Effector memory CD8-positive, alpha-beta T cell (primary cell): ENCODE results near the gene GNG10.
"Not testable (repeated sequence)": the region's sequence is repeated elsewhere in the genome, so short reads cannot be mapped to it uniquely, and the experiment has no call there.

Source experiments
- ATAC-seq: fragments of 150-1000 bp; cut with Tn5 transposase; replicated peaks from 2 replicates; pipeline ENCODE4 v1.10.0; 2021; ENCODE audit warnings: mild to moderate bottlenecking, moderate library complexity
- DNase-seq, 3 experiments: peaks; one replicate each; pipeline ENCODE4 v3.0.0; 2021
- H3K27ac Mint-ChIP-seq, 2 donors: one replicate each; pipeline ENCODE4 v1.8.0; 2022; ENCODE audit warnings: mild to moderate bottlenecking in 2 of 2, mixed read lengths in 2 of 2, moderate library complexity in 2 of 2
- H3K27me3 Mint-ChIP-seq, 2 donors: one replicate each; pipeline ENCODE4 v1.8.0; 2022; ENCODE audit warnings: mixed read lengths in 2 of 2
- H3K36me3 Mint-ChIP-seq: one replicate; pipeline ENCODE4 v1.8.0; 2022; ENCODE audit warnings: mild to moderate bottlenecking, moderate library complexity, mixed read lengths; ENCODE audit not compliant: insufficient read depth
- H3K4me1 Mint-ChIP-seq, 2 donors: one replicate each; pipeline ENCODE4 v1.8.0; 2022; ENCODE audit warnings: low read depth in 2 of 2, mixed read lengths in 2 of 2
- H3K4me3 Mint-ChIP-seq, 2 donors: one replicate each; pipeline ENCODE4 v1.8.0; 2022; ENCODE audit warnings: mild to moderate bottlenecking in 2 of 2, mixed read lengths in 2 of 2, moderate library complexity in 2 of 2
- H3K9me3 Mint-ChIP-seq, 2 donors: one replicate each; pipeline ENCODE4 v1.8.0; 2022; ENCODE audit warnings: mixed read lengths in 2 of 2

GNG10 gene

DNA sequence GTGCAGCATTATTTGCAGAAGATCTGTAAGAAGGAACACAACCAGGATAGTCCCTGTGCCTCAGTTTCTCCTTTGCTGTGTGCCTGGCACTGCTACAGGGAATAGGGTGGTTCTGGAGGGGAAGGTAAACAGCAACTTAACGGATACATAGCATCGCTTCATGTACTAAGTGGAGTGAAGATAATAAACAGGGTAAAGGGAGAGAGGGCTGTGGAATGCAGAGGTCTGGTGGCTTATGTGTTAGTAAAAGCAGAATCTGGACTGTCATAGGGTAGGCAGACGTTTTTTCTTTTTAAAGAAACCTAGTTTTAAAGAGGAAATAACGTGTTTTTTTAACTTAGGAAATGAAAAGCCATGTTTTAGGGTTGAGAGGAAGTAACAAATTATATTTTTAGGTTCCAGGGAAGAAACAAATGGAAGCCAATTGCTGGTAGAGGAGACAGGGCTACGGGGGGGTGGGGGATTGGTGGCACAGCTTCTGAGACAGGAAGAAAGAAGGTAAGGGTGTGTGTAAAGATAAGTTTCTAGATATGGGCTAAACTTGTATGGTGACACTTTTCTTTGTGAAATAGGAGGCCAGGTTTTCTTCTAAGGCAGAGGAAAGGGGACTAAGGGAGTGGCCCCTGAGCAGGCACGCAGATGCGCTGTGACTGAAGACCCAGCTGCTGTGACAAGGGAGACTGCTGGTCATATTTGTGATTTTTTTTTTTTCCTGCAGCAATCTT is 1.3 kb downstream of the GNG10 start:
- Mint-ChIP-seq H3K27me3 (no peaks in the 10 kb centered on the region), H3K36me3 (peaks cover 9% of the 10 kb centered on the region), H3K4me1 (peaks cover 22 to 26% of the 10 kb centered on the region in 2 donors), H3K9me3 (no peaks in the 10 kb centered on the region), H3K27ac (peak overlapping the region; percentile 90), H3K4me3 (peak overlapping the region; percentile 95 to 97)
- no peak for ATAC-seq
- no peak for DNase-seq

DNA sequence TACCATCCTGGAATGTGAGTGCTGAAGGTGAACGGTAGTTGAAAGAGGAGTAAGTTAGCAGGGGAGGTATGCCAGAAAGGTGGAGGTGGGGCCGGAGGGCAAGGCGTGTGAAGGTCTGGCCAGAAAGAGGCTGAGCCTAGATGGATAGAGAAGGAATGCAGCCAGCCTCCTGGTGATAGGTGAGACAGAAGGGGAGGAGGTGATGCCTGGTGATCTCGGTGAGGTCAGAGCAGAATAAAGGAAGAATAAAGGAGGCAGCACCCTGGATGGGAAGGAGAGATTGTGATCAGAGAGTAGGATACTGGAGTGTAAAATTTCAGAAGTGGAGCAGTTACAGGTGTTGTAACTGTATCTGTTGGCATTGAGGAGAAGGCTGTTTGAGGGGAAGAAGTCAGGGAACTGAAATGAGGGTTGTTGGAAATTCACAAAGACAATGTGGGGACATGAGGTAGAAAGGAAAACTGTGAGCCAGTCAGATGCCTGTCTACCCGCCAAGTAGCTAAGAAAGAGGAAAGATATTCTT is 2.0 kb downstream of the GNG10 start:
- ATAC-seq (no peak), DNase-seq (no peak)
- Mint-ChIP-seq H3K36me3 (peaks cover 10% of the 10 kb centered on the region), H3K27ac (peak overlapping the region; percentile 90), H3K4me3 (peak overlapping the region; percentile 95 to 97), H3K27me3 (no peaks in the 10 kb centered on the region), H3K4me1 (peaks cover 22 to 26% of the 10 kb centered on the region in 2 donors), H3K9me3 (no peaks in the 10 kb centered on the region)

DNA sequence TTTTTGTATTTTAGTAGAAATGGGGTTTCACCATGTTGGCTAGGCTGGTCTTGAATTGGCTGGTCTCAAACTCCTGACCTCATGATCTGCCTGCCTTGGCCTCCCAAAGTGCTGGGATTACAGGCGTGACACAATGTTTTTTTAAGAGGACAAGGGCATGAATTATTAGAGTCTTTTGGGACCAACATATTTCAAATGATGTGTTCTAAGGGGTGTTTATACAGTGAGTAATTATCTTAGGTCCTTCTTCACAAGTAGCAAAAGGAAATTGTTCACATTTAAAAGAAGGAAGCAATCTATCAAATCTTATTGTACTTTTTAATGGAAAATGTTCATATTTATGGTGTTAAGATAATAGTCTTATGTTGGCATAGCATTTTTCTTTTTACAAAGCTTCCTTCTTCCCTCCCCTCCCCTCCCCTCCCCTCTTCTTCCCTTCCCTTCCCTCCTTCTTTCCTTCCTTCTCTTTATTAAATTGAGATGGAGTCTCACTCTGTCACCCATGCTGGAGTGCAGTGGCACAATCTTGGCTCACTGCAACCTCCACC is 6.7 kb downstream of the GNG10 start:
- Mint-ChIP-seq H3K4me1 (peaks cover 8 to 13% of the 10 kb centered on the region in 2 donors), H3K4me3 (no peak overlapping the region), H3K9me3 (no peaks in the 10 kb centered on the region), H3K27me3 (no peaks in the 10 kb centered on the region), H3K27ac (no peak overlapping the region), H3K36me3 (peaks cover 38% of the 10 kb centered on the region)
- DNase-seq (no peak), ATAC-seq (no peak)

DNA sequence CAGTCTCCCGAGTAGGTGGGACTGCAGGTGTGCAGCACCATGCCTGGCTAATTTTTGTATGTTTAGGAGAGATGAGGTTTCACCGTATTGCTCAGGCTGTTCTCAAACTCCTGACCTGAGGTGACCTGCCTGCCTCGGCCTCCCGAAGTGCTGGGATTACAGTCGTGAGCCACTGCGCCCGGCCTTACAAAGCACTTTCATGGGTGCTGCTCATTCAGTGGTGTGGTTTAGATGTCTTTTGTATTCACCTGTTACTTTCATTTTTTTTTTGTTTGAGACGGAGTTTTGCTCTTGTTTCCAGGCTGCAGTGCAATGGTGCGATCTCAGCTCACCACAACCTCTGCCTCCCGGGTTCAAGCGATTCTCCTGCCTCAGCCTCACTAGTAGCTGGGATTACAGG is 7.2 kb downstream of the GNG10 start:
- peaks cover 38% of the 10 kb centered on the region for H3K36me3 Mint-ChIP-seq
- H3K27ac Mint-ChIP-seq, DNase-seq, H3K27me3 Mint-ChIP-seq, ATAC-seq, H3K9me3 Mint-ChIP-seq, H3K4me3 Mint-ChIP-seq, H3K4me1 Mint-ChIP-seq: not testable (repeated sequence)

DNA sequence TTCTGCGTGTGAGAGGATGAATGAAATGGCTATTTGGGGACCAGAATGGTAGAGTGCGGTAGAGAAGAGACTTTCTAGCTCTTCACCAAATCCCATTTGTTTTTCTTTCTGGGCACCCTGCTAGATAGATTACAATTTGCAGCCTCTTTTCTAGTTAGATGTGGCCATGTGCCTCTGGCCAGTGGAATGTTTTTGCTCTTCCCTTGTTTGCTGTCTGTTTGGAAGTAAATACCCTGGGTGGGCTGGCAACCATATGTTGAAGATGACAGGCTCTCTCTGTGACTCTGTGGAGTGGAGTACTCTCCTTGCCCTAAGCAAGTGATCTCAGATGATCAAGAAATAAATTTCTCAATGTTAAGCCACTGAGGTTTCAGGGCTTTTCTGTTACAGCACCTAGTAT is 12.9 kb downstream of the GNG10 start:
- no peak overlapping the region for H3K27ac Mint-ChIP-seq

DNA sequence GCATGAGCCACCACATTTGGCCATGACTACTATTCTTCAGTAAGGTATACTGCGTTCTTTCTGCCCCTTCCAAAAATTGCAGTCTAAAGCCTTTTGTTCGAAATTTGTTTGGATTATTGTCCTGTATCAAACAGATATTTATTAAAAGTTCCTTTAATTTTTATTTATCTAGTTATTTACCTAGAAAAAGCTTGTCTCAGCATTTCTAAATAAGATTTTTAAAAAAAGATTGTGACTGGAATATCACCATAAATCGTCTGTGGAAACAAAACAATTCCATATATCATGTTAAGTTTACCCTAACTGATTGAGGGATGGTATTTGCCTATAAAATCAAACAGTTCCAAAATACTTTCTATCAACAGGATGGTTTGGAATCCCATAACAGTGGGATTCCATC is 14.7 kb downstream of the GNG10 start:
- H3K27ac Mint-ChIP-seq: no peak overlapping the region
- ATAC-seq (no peak), DNase-seq (no peak)
- H3K4me1 Mint-ChIP-seq: peaks cover 0 to 2% of the 10 kb centered on the region in 2 donors
- no peaks in the 10 kb centered on the region for H3K9me3 Mint-ChIP-seq
- H3K27me3 Mint-ChIP-seq: no peaks in the 10 kb centered on the region
- peaks cover 13% of the 10 kb centered on the region for H3K36me3 Mint-ChIP-seq
- no peak overlapping the region for H3K4me3 Mint-ChIP-seq

More for the DNA sequence above, 12.9 kb downstream of the GNG10 start:
- H3K9me3 Mint-ChIP-seq: no peaks in the 10 kb centered on the region
- DNase-seq (no peak), ATAC-seq (no peak)
- no peaks in the 10 kb centered on the region for H3K27me3 Mint-ChIP-seq
- H3K4me1 Mint-ChIP-seq: peaks cover 0 to 2% of the 10 kb centered on the region in 2 donors
- H3K36me3 Mint-ChIP-seq: peaks cover 18% of the 10 kb centered on the region
- no peak overlapping the region for H3K4me3 Mint-ChIP-seq

DNA sequence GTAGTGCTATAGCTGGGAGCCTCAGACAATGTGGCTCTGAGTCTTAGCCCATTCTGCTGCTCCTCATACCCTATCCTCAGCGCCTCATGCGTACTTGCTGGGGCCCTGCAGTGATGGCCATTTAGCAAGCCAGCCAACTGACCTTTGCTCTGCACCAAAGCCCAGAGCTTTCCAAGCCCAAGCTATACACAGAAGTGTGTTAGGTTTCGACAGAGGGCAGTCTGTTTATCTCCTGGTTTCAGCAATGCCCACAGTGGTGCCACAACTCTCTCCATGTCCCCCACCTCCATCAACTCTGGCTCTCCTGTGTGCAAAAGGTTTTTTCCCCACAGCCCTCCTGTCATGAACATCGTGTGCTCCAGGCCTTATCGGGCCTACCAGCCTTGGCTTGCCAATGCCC is 16.9 kb downstream of the GNG10 start:
- Mint-ChIP-seq H3K27ac (peak overlapping the region in 1 of 2 donors; percentile 19), H3K36me3 (no peaks in the 10 kb centered on the region), H3K27me3 (no peaks in the 10 kb centered on the region), H3K9me3 (no peaks in the 10 kb centered on the region), H3K4me1 (peaks cover 0 to 2% of the 10 kb centered on the region in 2 donors), H3K4me3 (no peak overlapping the region)
- ATAC-seq (no peak), DNase-seq (no peak)

DNA sequence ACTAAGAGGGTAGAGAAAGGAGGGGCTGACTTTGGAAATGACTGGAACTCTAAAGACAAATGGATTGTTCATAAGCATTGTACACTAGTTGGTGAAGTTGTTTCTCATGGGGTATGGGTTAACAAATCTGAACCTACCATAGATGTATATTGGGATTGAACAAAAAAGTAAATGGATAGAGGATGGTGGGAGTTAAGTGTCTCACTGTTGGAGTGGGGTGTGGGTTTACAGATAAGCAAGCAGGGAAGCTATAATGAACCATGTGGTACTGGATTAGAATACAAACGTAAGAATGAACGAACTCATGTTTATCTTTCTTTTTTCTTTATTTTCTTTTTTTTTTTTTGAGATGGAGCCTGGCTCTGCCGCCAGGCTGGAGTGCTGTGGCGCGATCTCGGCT is 17.8 kb downstream of the GNG10 start:
- Mint-ChIP-seq H3K9me3 (no peaks in the 10 kb centered on the region), H3K4me3 (no peak overlapping the region), H3K36me3 (no peaks in the 10 kb centered on the region), H3K27ac (no peak overlapping the region), H3K27me3 (no peaks in the 10 kb centered on the region), H3K4me1 (peaks cover 0 to 2% of the 10 kb centered on the region in 2 donors)
- no peak for ATAC-seq
- DNase-seq: no peak

DNA sequence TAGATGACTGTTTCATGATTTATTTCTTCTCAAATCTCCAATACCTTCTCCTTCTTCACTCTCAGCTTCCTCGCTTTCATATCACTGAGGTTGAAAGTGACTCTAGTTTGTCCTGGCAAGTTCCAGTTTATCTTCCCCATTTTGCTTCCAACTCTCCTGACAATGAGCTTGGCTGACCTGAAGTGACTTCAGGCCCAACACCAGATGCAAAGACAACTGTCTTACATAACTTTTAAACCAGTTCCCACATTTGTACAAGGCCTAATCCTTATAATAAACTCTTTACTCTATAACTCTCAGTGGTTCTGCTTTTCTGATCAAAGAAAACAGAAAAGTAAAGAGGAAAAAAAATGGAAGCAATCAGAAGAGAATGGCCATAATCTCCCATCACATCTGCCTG is 22.0 kb downstream of the GNG10 start:
- DNase-seq (no peak), ATAC-seq (no peak)
- Mint-ChIP-seq H3K4me1 (peaks cover 0 to 2% of the 10 kb centered on the region in 2 donors), H3K4me3 (no peak overlapping the region), H3K27me3 (no peaks in the 10 kb centered on the region), H3K9me3 (no peaks in the 10 kb centered on the region), H3K27ac (no peak overlapping the region), H3K36me3 (no peaks in the 10 kb centered on the region)

DNA sequence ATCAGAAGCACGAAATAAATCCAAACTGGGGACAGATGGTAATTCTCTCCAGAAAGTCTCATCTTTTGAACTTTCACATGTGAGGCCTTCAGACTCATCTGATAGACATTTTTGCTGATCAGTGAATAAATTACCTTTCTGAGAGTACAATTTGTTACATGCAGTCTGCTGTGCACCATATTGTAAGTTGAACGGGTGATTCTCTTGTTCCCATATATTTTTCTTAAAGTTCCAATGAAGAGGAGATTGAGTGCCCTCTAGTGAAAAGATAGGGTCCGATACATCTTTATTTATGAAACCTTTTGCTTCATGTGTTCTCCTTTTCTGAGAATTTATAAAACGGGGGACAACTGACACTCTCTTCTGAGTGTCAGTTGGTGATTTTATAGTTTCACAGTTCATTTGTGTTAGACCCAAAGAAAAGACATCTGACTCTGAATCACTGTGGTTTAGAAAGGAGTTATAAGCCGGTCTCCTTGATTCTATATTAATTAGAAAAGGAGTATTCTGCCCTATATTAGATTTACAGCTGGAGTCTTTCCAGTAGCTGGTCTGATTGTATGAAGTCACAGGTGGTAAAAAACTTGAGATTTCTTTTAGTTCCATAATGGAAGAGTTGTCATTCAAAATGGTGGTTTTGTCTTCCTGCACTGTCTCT is 30.4 kb downstream of the GNG10 start:
- Mint-ChIP-seq H3K36me3 (no peaks in the 10 kb centered on the region), H3K9me3 (no peaks in the 10 kb centered on the region), H3K27me3 (no peaks in the 10 kb centered on the region), H3K4me1 (no peaks in the 10 kb centered on the region), H3K4me3 (no peak overlapping the region), H3K27ac (peak overlapping the region in 1 of 2 donors; percentile 22)
- DNase-seq (no peak), ATAC-seq (no peak)

DNA sequence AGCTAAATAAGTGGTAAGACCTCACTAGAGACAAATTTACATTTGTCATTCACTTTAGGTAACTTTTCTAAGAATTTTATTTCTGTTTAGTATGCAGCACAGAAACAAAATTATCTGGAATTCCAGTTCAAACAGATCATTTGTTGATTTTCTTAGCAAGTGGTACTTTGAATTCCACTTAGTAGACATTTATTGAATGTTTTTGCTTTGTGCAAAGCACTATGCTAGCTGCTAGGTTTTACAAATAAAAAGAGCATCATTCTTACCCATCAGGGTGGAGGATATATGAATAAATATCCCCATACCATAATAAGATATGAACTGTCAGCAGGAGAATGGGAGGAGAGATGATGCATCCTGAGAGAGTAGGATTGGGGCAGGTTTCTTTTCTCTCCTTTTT is 35.4 kb downstream of the GNG10 start:
- ATAC-seq (no peak), DNase-seq (no peak)
- Mint-ChIP-seq H3K9me3 (no peaks in the 10 kb centered on the region), H3K4me1 (peaks cover 0 to 11% of the 10 kb centered on the region in 2 donors), H3K27me3 (no peaks in the 10 kb centered on the region), H3K4me3 (no peak overlapping the region), H3K27ac (no peak overlapping the region), H3K36me3 (no peaks in the 10 kb centered on the region)

DNA sequence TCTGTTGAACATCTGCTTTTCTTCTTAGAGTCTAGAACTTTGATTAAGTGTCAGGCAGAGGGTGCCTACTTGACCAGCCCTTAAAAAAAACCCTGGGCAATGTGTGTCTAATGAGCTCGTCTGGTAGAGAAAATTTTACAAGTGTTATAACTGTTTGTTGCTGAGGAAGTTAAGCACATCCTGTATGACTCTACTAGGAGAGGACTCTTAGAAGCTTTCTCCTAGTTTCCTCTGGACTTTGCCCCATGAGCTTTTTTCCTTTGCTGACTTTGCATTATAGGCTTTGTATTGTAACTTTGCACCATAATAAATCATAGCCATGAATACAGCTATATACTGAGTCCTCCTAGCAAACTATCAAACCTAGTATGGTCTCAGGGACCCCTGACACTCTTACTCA is 39.4 kb downstream of the GNG10 start:
- DNase-seq (no peak), ATAC-seq (no peak)
- Mint-ChIP-seq H3K4me3 (no peak overlapping the region), H3K9me3 (no peaks in the 10 kb centered on the region), H3K36me3 (no peaks in the 10 kb centered on the region), H3K27me3 (no peaks in the 10 kb centered on the region), H3K27ac (no peak overlapping the region), H3K4me1 (peaks cover 0 to 11% of the 10 kb centered on the region in 2 donors)

DNA sequence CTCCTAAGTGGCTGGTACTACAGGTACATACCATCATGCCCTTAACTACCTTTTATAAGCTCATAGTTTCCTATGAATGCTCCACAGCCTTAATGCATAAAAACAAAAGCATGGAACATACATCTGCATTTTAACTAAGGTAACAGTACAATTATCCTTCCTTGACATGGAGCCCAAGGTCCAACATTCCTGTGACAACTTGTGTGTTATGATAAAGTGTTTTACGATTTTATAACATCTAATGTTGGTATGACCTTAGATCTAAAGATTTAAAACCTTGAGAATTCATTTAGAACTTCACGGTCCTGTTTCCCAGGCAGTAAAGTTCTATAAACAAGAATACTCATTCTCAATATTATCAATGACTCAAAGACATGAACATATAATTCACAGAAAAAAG is 43.1 kb downstream of the GNG10 start:
- no peak for DNase-seq
- no peaks in the 10 kb centered on the region for H3K36me3 Mint-ChIP-seq
- no peak overlapping the region for H3K4me3 Mint-ChIP-seq
- no peak for ATAC-seq
- H3K27me3 Mint-ChIP-seq: no peaks in the 10 kb centered on the region
- H3K9me3 Mint-ChIP-seq: no peaks in the 10 kb centered on the region
- H3K27ac Mint-ChIP-seq: no peak overlapping the region
- peaks cover 0 to 3% of the 10 kb centered on the region in 2 donors for H3K4me1 Mint-ChIP-seq

DNA sequence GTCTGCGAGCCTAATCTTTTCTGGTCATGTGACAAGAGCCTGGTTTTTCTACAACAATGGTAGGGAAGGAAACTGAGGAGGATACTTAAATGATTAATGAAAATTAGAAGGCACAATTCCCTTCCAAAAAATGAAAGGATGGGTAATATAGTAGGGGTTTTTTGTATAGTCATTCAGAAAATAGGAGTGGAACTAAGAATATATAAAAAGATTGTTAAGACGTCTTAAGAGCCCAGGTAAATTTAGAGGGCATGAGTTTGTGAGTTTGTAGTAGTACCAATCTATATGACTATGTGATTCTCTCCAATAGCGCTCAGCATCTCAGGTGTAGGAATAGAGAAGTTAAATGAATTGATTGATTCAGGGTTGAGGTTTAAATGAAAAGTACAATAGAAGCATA is 50.1 kb downstream of the GNG10 start:
- Mint-ChIP-seq H3K9me3 (no peaks in the 10 kb centered on the region), H3K27me3 (no peaks in the 10 kb centered on the region), H3K36me3 (no peaks in the 10 kb centered on the region), H3K27ac (no peak overlapping the region), H3K4me3 (no peak overlapping the region), H3K4me1 (no peaks in the 10 kb centered on the region)
- ATAC-seq: no peak
- no peak for DNase-seq
